Measurements from ENCODE around the gene NT5M. TPM values are rescaled to one million over a fixed set of nuclear protein-coding genes. Genes with fewer than 3 reads are reported as not detected.
A peak's percentile ranks its signal among the peaks of the same experiment; 100 is the strongest.
"Not testable (repeated sequence)": the region's sequence is repeated elsewhere in the genome, so short reads cannot be mapped to it uniquely, and the experiment has no call there.

NT5M gene
- 1.4 and 2.1 TPM in 2 replicates for total RNA-seq (2014; rRNA removed; shearing (Covaris generic))

GRCh38 chr17:17303010-17303846 is at the start of gene NT5M:
Gene NT5M, plus strand, starts transcription at chr17:17303373. Its CDS starts 178 bp downstream, at chr17:17303551.
- peak; percentile 21 for DNase-seq (ENCODE audit: low spot score)

GRCh38 chr17:17253406-17253805 is 49.8 kb upstream of the NT5M start:
- DNase-seq (ENCODE audit: low spot score): no peak

- no peak for DNase-seq (ENCODE audit: low spot score)
Observed at GRCh38 chr17:17254036-17254435, 49.1 kb upstream of the NT5M start.

- DNase-seq (ENCODE audit: low spot score): not testable (repeated sequence)
Observed at GRCh38 chr17:17255689-17256088, 47.5 kb upstream of the NT5M start.

- DNase-seq (ENCODE audit: low spot score): no peak
Observed at GRCh38 chr17:17256316-17256715, 46.9 kb upstream of the NT5M start.

- no peak for DNase-seq (ENCODE audit: low spot score)
Observed at GRCh38 chr17:17258011-17258410, 45.2 kb upstream of the NT5M start.

GRCh38 chr17:17258998-17259397 is 44.2 kb upstream of the NT5M start:
- no peak for DNase-seq (ENCODE audit: low spot score)

- no peak for DNase-seq (ENCODE audit: low spot score)
Observed at GRCh38 chr17:17264430-17264829, 38.7 kb upstream of the NT5M start.

GRCh38 chr17:17269926-17270773 is 33.0 kb upstream of the NT5M start:
- DNase-seq (ENCODE audit: low spot score): no peak

GRCh38 chr17:17275971-17276370 is 27.2 kb upstream of the NT5M start:
- DNase-seq (ENCODE audit: low spot score): no peak

- DNase-seq (ENCODE audit: low spot score): not testable (repeated sequence)
Observed at GRCh38 chr17:17277431-17277830, 25.7 kb upstream of the NT5M start.

- DNase-seq (ENCODE audit: low spot score): no peak
Observed at GRCh38 chr17:17279316-17279715, 23.9 kb upstream of the NT5M start.

GRCh38 chr17:17280613-17281549 is 22.3 kb upstream of the NT5M start, which contains the start of gene COPS3:
Gene COPS3, minus strand, starts transcription at chr17:17281246. Its CDS starts 60 bp downstream, at chr17:17281186.
- DNase-seq (ENCODE audit: low spot score): peak; percentile 98

GRCh38 chr17:17285951-17286350 is 17.2 kb upstream of the NT5M start:
- no peak for DNase-seq (ENCODE audit: low spot score)

GRCh38 chr17:17289086-17289485 is 14.1 kb upstream of the NT5M start:
- DNase-seq (ENCODE audit: low spot score): no peak

- no peak for DNase-seq (ENCODE audit: low spot score)
Observed at GRCh38 chr17:17289701-17290100, 13.5 kb upstream of the NT5M start.

GRCh38 chr17:17295141-17295540 is 8.0 kb upstream of the NT5M start:
- no peak for DNase-seq (ENCODE audit: low spot score)

GRCh38 chr17:17297217-17297616 is 6.0 kb upstream of the NT5M start:
- DNase-seq (ENCODE audit: low spot score): no peak

- no peak for DNase-seq (ENCODE audit: low spot score)
Observed at GRCh38 chr17:17298108-17298507, 5.1 kb upstream of the NT5M start.

GRCh38 chr17:17300624-17301568 is 2.3 kb upstream of the NT5M start:
- no peak for DNase-seq (ENCODE audit: low spot score)

All from H4 (cell line).